H9 (cell line): Measurements from ENCODE around the gene INSR. TPM values are rescaled to one million over a fixed set of nuclear protein-coding genes. Genes with fewer than 3 reads are reported as not detected.

Experiments used
- DNase-seq: peaks from one replicate; pipeline ENCODE4 v3.0.0-alpha.2; 2017
- H2AFZ ChIP-seq: one replicate; pipeline ENCODE4 v1.6.1; 2013; ENCODE audit warnings: mild to moderate bottlenecking, low read length, control low read depth, moderate library complexity
- H2AK5ac ChIP-seq: 2 replicates; pipeline ENCODE4 v1.6.1; 2013; ENCODE audit warnings: low read length, control low read depth, mixed read lengths; ENCODE audit not compliant: insufficient read length
- H2BK120ac ChIP-seq: one replicate; pipeline ENCODE4 v1.6.1; 2013; ENCODE audit warnings: low read depth, mild to moderate bottlenecking, low read length, control low read depth, inconsistent platforms; ENCODE audit not compliant: poor library complexity, severe bottlenecking
- H2BK12ac ChIP-seq: 2 replicates; pipeline ENCODE4 v1.6.1; 2013; ENCODE audit warnings: low read length, control low read depth, mixed read lengths, low read depth; ENCODE audit not compliant: insufficient read length
- H2BK15ac ChIP-seq: 2 replicates; pipeline ENCODE4 v1.6.1; 2013; ENCODE audit warnings: low read depth, low read length, control low read depth
- H2BK20ac ChIP-seq: one replicate; pipeline ENCODE4 v1.6.1; 2013; ENCODE audit warnings: low read depth, mild to moderate bottlenecking, low read length, control low read depth, inconsistent platforms; ENCODE audit not compliant: poor library complexity, severe bottlenecking
- H2BK5ac ChIP-seq: 2 replicates; pipeline ENCODE4 v1.6.1; 2013; ENCODE audit warnings: low read length, control low read depth, mixed read lengths; ENCODE audit not compliant: insufficient read length
- H3K14ac ChIP-seq: 2 replicates; pipeline ENCODE4 v1.6.1; 2013; ENCODE audit warnings: low read length, control low read depth; ENCODE audit not compliant: insufficient read depth
- H3K18ac ChIP-seq: 2 replicates; pipeline ENCODE4 v1.6.1; 2013; ENCODE audit warnings: low read depth, mild to moderate bottlenecking, mixed read lengths, low read length, control low read depth; ENCODE audit not compliant: insufficient read length
- H3K23ac ChIP-seq: 2 replicates; pipeline ENCODE4 v1.6.1; 2013; ENCODE audit warnings: low read length, control low read depth, mixed read lengths, low read depth; ENCODE audit not compliant: insufficient read length
- H3K23me2 ChIP-seq: 2 replicates; pipeline ENCODE4 v1.6.1; 2013; ENCODE audit warnings: low read depth, mild to moderate bottlenecking, mixed read lengths, low read length, control low read depth; ENCODE audit not compliant: insufficient read length, poor library complexity, severe bottlenecking
- H3K27ac ChIP-seq: 2 replicates; pipeline ENCODE4 v1.5.1; 2013; ENCODE audit warnings: low read length, control low read depth, mixed read lengths, low read depth; ENCODE audit not compliant: insufficient read length
- H3K27me3 ChIP-seq: 2 replicates; pipeline ENCODE4 v1.6.1; 2013; ENCODE audit warnings: low read length, control low read depth, inconsistent platforms; ENCODE audit not compliant: insufficient read depth
- H3K4ac ChIP-seq: 2 replicates; pipeline ENCODE4 v1.6.1; 2013; ENCODE audit warnings: low read depth, mild to moderate bottlenecking, control low read depth, inconsistent platforms, low read length, moderate library complexity
- H3K4me1 ChIP-seq: 2 replicates; pipeline ENCODE4 v1.6.1; 2013; ENCODE audit warnings: low read length, control low read depth, inconsistent platforms; ENCODE audit not compliant: insufficient read depth
- H3K4me2 ChIP-seq: 2 replicates; pipeline ENCODE4 v1.6.1; 2013; ENCODE audit warnings: low read length, control low read depth, mixed read lengths; ENCODE audit not compliant: insufficient read length, insufficient read depth
- H3K56ac ChIP-seq: 2 replicates; pipeline ENCODE4 v1.6.1; 2013; ENCODE audit warnings: low read depth, mild to moderate bottlenecking, mixed read lengths, low read length, control low read depth; ENCODE audit not compliant: insufficient read length
- H3K79me1 ChIP-seq: 2 replicates; pipeline ENCODE4 v1.6.1; 2013; ENCODE audit warnings: low read depth, mild to moderate bottlenecking, moderate library complexity, low read length, control low read depth, inconsistent platforms; ENCODE audit not compliant: insufficient read depth, poor library complexity, severe bottlenecking
- H3K79me2 ChIP-seq: 2 replicates; pipeline ENCODE4 v1.6.1; 2013; ENCODE audit warnings: low read length, control low read depth, inconsistent platforms; ENCODE audit not compliant: insufficient read depth
- H3K9ac ChIP-seq: 2 replicates; pipeline ENCODE4 v1.6.1; 2013; ENCODE audit warnings: low read length, control low read depth, mixed read lengths; ENCODE audit not compliant: insufficient read length; ENCODE audit errors: extremely low read depth
- H3K9me3 ChIP-seq: one replicate; pipeline ENCODE4 v1.6.1; 2013; ENCODE audit warnings: low read depth, low read length, inconsistent platforms; ENCODE audit not compliant: control insufficient read depth
- H3T11ph ChIP-seq: one replicate; pipeline ENCODE4 v1.6.1; 2013; ENCODE audit warnings: mild to moderate bottlenecking, low read length, control low read depth, inconsistent platforms
- H4K20me1 ChIP-seq: one replicate; pipeline ENCODE4 v1.6.1; 2013; ENCODE audit not compliant: control insufficient read depth, insufficient read length, insufficient read depth
- H4K5ac ChIP-seq: 2 replicates; pipeline ENCODE4 v1.6.1; 2013; ENCODE audit warnings: low read depth, mild to moderate bottlenecking, mixed read lengths, low read length, control low read depth; ENCODE audit not compliant: insufficient read length
- H4K8ac ChIP-seq: replicated peaks from 2 replicates; pipeline ENCODE4 v1.6.1; 2013; ENCODE audit warnings: low read length, control low read depth, mixed read lengths, low read depth; ENCODE audit not compliant: insufficient read length
- H4K91ac ChIP-seq: 2 replicates; pipeline ENCODE4 v1.6.1; 2013; ENCODE audit warnings: low read depth, mild to moderate bottlenecking, moderate library complexity, mixed read lengths, low read length, control low read depth; ENCODE audit not compliant: insufficient read length
- H3K27ac Mint-ChIP-seq, 3 experiments: 2 replicates in 2 of 3; 3 replicates in 1 of 3; pipeline ENCODE4 v1.8.0; 2020 to 2021; ENCODE audit warnings: mixed read lengths in 3 of 3, mild to moderate bottlenecking in 1 of 3, moderate library complexity in 1 of 3
- H3K27me3 Mint-ChIP-seq: 2 replicates; pipeline ENCODE4 v1.8.0; 2021; ENCODE audit warnings: low read depth, mild to moderate bottlenecking, moderate library complexity, mixed read lengths
- H3K36me3 Mint-ChIP-seq, 3 experiments: 2 replicates in 2 of 3; 3 replicates in 1 of 3; pipeline ENCODE4 v1.8.0; 2020 to 2021; ENCODE audit warnings: low read depth in 3 of 3, mixed read lengths in 3 of 3; ENCODE audit not compliant: insufficient read depth in 1 of 3
- H3K4me1 Mint-ChIP-seq, 2 experiments: 2 replicates each; pipeline ENCODE4 v1.8.0; 2020; ENCODE audit warnings: mixed read lengths in 2 of 2
- H3K4me3 Mint-ChIP-seq, 2 experiments: 2 replicates in 1 of 2; 3 replicates in 1 of 2; pipeline ENCODE4 v1.8.0; 2020 to 2021; ENCODE audit warnings: mild to moderate bottlenecking in 2 of 2, mixed read lengths in 2 of 2, moderate library complexity in 1 of 2
- H3K9me3 Mint-ChIP-seq, 2 experiments: 2 replicates in 1 of 2; 3 replicates in 1 of 2; pipeline ENCODE4 v1.8.0; 2020; ENCODE audit warnings: mild to moderate bottlenecking in 2 of 2, mixed read lengths in 2 of 2, moderate library complexity in 1 of 2
- CTCF ChIP-seq: fragments of 200-600 bp; sonication (generic); conservative IDR thresholded peaks from 3 replicates; pipeline ENCODE4 v1.8.0; 2021; ENCODE audit warnings: antibody characterized with exemption, mild to moderate bottlenecking
- WGBS: extraction: QIAGEN DNeasy Blood & Tissue Kit; methylation state at CpG from one replicate; pipeline ENCODE4 v1.1.7; 2013; ENCODE audit warnings: missing lambda C conversion rate, low lambda C conversion rate, mixed read lengths; ENCODE audit not compliant: insufficient read length; ENCODE audit errors: extremely low coverage; 5-methylcytosine and 5-hydroxymethylcytosine counted together
- total RNA-seq: library from RNA; stranded (reverse); gene quantifications from 2 replicates; pipeline ENCODE4 v1.2.1, GENCODE V29; 2021

INSR gene
- total RNA-seq, 1 experiment from 2014 or later: 39.8 TPM

- no peaks in the 10 kb centered on the region for H3K9me3 ChIP-seq
- no peak overlapping the region for H2BK120ac ChIP-seq
- H4K8ac ChIP-seq: no peak overlapping the region
- H2AFZ ChIP-seq: no peak overlapping the region
- no peak overlapping the region for H3K23ac ChIP-seq
- H3K79me1 ChIP-seq: peaks cover 8% of the 10 kb centered on the region
- no peak overlapping the region for H2BK20ac ChIP-seq
- no peak overlapping the region for H3K18ac ChIP-seq
- DNase-seq: no peak
- peaks cover 0 to 12% of the 10 kb centered on the region in 2 experiments for H3K4me1 Mint-ChIP-seq
- no CpG with 5 or more reads among the region's 3 CpGs for WGBS
- H3K27me3 Mint-ChIP-seq: no peaks in the 10 kb centered on the region
- no peak for TF ChIP-seq CTCF
- no peak overlapping the region for H2AK5ac ChIP-seq
- H3K27me3 ChIP-seq: no peaks in the 10 kb centered on the region
- H4K5ac ChIP-seq: no peak overlapping the region
- no peaks in the 10 kb centered on the region for H3K4me1 ChIP-seq
- no peak overlapping the region for H3K9ac ChIP-seq
- no peak overlapping the region for H3K4me3 Mint-ChIP-seq
- no peaks in the 10 kb centered on the region for H3K9me3 Mint-ChIP-seq
- H4K91ac ChIP-seq: no peak overlapping the region
- H3K14ac ChIP-seq: no peak overlapping the region
- no peak overlapping the region for H2BK15ac ChIP-seq
- H3K56ac ChIP-seq: no peak overlapping the region
- H3T11ph ChIP-seq: no peak overlapping the region
- peak overlapping the region in 1 of 3 experiments; percentile 77; a peak in 1 of 7 replicates for H3K27ac Mint-ChIP-seq
- H3K23me2 ChIP-seq: no peaks in the 10 kb centered on the region
- peaks cover 14 to 25% (median 20%) of the 10 kb centered on the region in 3 experiments; a peak in 6 of 7 replicates for H3K36me3 Mint-ChIP-seq
- no peaks in the 10 kb centered on the region for H4K20me1 ChIP-seq
- peaks cover 4% of the 10 kb centered on the region; the same call in 1 of the 2 replicates for H3K79me2 ChIP-seq
- H3K4ac ChIP-seq: no peak overlapping the region
- no peak overlapping the region for H2BK5ac ChIP-seq
- H3K4me2 ChIP-seq: no peak overlapping the region
- H2BK12ac ChIP-seq: no peak overlapping the region
- H3K27ac ChIP-seq: no peak overlapping the region
These were observed 31.1 kb downstream of the INSR start for GRCh38 chr19:7263066-7263465.
